HG03521 (cell line): ENCODE results near the gene SMAD7.

Experiments
- ATAC-seq: cut with Tn5 transposase; IDR thresholded peaks from one replicate; pipeline ENCODE4 v1.9.1; 2021; ENCODE audit warnings: mild to moderate bottlenecking, moderate library complexity; ENCODE audit not compliant: unreplicated experiment

Gene SMAD7

GRCh38 chr18:48950536-48951447 is at the start of gene SMAD7:
TSS of gene SMAD7 (minus strand) at chr18:48950965. CDS start at chr18:48950424, 541 bp downstream.
- ATAC-seq = no peak

DNA sequence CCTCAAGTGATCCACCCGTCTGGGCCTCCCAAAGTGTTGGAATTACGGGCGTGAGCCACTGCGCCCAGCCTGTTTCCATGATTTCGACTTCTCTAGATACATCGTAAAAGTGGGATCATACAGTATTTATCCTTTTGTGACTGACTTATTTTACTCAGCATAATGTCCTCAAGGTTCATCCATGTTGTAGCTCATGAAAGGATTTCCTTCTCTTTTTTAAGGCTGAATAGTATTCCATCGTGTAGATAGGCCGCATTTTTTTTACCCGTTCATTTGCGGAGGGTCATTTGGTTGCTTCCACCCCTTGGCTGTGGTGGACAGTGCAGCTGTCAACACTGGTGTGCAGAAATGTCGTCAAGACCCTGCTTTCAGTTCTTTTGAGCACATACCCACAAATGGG is 48.8 kb upstream of the SMAD7 start:
- ATAC-seq = no peak

GRCh38 chr18:48997985-48998831 is 47.4 kb upstream of the SMAD7 start:
- no peak for ATAC-seq

DNA sequence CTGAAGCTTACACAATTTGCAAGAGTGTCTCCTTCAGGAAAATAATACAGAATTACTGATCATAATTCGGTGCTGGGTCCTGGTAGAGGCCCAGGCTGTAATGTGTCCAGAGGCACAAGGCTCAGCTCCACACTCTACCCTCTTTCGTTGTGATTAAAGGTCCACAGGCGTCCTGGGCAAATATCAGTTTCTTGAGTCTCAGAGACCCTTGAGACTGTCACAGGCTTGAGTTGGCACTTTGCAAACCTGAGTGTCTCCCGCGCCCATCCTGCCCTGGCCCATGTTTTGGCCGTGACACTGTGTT is 46.9 kb upstream of the SMAD7 start:
- ATAC-seq = no peak

DNA sequence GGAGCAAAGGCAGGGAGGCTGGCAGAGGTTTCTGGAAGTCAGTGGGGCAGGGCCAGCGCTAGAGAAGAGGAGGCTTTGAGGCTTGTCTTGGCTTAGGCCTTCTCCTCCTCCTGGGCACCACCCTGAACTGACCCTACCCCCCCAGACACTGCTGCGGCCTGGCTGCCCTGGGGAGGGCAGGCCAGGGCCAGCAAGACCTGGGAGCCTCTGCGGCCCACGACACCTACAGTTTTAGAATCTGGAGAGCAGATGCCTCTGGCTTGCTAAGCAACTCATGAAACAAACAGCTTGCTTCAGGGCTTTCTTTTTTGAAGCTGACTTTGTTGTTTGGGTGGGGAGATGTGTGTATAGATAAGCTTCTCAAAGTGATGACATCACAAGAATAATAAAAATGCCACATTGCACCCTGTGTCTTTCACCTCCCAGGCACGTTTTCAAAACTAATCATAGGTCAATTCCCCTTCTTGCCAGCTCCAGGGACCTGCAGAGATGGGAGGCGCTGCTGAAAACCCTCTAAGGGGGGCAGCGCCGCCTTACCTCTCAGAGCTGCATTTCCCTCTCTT is 46.2 kb upstream of the SMAD7 start:
- ATAC-seq = no peak

- ATAC-seq = no peak
Observed at GRCh38 chr18:48996041-48996440, 45.3 kb upstream of the SMAD7 start.

GRCh38 chr18:48994926-48995835 is 44.4 kb upstream of the SMAD7 start:
- no peak for ATAC-seq

DNA sequence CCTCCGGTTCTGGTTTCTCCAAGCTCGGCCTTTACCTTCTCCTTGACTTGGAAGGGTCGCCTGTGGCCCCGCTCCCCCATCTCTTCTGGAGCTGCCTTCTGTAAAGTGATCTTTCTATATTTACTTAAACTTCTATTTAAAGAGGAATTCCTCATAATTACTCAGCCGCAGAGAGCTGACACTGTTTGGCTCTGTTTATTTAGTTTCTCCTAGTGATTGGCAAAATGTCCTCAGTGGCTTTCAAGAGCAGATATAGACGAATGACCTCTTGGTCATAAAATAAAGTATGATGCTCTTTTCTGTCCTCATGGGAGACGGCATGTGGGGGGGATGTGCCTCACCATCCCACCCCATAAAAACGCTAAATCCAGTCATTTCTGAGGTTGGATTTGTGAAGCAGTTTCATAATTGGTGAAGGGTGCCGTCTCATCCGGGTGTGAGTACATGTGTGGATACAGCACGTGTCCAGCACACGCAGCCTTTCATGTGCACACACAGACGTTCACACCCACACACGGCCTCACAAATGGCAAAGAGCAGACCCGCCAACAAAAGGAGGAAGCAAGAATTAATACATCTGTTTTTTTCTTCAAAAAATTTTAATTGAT is 43.4 kb upstream of the SMAD7 start:
- no peak for ATAC-seq

DNA sequence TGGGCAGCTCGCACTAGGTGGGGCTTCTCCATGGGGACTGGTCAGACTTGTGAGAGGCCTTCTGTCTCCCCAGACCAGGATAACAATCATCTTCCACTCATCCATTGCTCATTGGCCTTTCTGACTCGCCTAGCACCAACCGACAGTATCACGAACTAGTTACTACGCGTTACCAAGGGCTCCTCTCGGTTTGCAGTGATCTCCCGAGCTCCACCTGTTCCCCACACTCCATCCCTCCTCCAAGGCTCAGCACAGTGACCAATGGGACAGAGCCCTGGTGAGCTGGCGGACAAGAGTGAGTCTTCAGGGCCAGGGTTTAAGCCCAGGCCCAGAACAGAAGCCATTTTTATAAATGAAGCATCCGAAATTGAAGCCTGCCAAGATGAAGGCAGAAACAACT is 42.8 kb upstream of the SMAD7 start:
- ATAC-seq = no peak

DNA sequence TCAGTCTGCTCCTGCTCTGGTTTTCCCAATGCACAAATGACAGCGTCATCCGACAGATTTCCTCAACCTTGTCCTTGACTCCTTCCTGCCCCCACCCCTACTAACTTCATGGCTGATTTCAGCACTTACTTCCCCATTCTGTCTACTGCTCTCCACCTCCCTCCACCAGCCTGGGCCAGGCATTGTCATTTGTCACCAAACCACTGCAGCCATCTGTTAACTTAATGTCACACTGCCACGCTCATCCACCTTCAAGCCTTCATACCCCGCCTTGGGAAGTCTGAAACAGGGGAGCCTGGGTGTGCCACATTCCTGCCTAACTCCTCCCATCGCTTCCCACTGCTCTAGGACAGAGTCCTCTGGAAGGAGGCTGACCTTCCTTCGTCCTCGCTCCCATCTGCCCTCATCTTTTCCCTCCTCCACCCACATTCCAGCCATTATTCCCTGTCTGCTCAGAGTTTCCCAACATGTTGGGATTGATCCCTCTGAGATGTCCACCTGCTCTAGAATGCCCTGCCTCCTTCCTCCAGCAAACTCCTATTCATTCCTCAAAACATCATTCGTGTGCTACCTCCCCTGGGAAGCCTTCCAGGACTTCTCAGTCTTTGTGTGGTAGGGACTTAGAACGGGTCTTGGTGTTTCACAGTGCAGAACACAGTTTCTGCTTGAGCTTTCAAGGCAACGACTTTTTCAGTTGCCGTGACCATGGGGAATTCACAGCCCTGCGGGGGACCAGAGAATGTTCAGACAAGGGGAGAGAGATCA is 42.2 kb upstream of the SMAD7 start:
- no peak for ATAC-seq

GRCh38 chr18:48992133-48992532 is 41.4 kb upstream of the SMAD7 start:
- ATAC-seq = no peak

DNA sequence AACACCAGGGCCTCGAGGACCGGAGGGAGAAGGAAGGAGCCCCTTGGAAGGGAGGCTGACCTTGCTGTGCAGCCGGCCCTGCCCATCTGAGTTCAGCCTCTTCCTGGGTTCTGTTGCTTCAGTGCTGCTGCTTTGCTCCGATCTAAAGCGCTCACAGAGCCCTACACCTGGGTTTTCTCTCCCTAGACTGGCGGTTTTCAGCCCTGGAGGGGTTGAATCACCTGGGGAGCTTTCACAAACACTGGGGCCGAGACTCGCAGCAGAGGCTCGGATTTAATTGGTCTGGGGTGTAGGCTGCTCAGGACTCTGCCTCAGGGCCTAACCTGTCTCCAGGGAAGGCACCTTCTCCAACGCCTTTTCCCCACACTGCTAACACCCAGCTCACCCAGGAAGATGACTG is 40.9 kb upstream of the SMAD7 start:
- no peak for ATAC-seq

GRCh38 chr18:48991319-48991660 is 40.5 kb upstream of the SMAD7 start:
- ATAC-seq = no peak

GRCh38 chr18:48990481-48991318 is 39.9 kb upstream of the SMAD7 start:
- ATAC-seq = no peak

DNA sequence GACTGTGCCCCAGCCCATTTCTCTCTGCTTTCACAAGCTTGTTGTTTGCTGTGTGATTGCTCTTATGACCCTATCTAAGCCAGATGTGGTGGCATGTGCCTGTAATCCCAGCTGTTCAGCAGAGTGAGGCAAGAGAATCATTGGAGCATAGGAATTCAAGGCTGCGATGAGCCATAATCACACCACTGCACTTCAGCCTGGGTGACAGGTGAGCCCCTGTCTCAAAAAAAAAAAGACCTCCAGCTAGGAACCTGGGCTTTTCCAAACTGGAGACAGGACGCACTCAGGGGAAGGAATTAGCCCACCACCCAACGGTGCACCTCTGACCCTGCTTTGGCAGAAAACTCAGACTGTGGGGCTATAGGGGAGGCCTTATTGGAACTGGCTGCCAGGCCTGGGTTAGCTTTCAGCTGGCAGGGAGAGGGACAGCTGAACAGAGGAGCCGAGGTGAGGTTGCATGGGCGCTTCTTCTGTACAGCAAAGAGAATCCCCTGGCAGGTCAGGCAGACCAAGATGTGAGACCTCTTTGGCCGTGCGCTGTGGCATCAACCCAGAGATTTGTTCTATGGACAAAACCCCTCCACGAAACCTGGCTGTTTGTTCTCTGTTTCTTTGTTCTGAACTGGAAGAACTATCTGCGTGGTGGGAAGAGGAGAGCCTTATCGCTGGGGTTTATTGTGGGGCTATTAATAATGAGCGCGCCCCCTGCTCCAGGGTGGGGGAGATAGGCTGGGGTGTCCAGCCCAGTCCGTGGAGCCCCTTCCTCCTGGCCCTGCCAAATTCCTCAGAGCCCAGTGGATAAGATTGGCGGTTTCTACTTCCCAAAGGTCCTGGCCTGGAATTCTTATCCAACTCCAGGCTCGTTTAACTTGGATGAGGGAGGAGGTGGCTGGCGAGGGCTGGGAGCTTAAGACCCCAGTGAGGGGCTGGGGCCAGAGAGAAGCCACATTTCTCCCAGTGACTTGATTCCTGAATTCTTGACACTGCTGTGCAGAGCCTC is 38.8 kb upstream of the SMAD7 start:
- no peak for ATAC-seq

DNA sequence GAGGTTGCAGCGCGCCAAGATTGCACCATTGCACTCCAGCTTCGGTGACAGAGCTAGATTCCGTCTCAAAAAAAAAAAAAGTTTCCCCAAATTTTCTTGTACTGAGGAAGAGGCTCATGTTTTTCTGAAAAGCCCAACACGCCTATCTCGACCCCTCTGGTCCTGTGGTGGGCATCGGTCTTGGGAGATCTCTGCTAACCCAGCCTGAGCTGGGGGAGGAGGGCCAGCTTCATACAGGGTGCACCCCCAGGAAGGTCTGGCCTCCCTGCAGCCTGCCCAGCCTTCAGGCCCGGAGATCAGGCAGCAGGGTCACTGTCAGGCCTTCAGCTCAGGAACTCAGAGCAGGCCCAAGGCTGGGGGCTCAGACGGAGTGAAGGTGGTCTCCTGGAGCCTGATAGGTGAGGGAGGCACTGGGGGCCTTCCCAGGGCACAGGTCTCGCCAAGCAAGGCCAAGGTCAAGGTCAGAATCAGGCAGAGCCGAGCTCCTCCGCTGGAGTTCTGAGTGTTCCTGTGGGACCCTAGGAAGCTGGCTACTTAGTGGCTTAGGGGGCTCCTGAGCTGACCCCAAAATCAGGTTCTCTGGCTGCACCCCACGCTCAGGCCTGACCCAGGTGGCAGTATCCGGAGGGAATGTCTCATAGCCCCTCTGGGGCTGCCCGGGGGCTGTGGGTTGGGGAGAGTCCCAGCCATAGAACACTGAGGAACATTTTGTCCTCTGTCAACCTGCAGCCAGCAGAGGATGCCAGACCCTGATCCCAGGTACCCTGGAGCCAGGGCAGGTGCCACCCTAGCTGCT is 37.9 kb upstream of the SMAD7 start:
- ATAC-seq = no peak

DNA sequence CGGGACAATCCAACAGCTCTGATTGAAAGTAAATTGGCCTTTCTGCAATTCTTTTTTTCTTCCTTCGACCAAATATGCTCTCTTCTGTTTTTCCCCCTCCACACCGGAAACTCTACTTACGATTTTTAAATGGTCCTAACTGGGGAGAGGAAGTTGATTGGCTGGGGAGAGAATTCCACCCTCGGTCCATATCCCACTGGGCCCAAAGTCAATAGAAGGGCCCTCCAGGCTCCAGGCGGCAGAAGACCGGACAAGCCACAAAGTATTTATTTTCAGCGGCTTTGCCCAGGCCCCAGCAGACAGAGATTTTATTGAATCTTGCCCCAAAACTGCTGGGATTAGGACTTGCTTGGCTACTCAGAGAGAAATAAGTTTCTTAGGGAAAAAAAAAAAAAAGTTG is 37.1 kb upstream of the SMAD7 start:
- no peak for ATAC-seq
